Stimulated activated CD4-positive, alpha-beta T cell treated with anti-CD3 and anti-CD28 coated beads, Interleukin-2, amount 100 ng/mL, for 4 hours (primary cell): ENCODE results near the gene NR6A1.

ENCODE experiments used
- DNase-seq: peaks from one replicate; pipeline ENCODE4 v3.0.0-alpha.2; 2020; ENCODE audit warnings: low read depth

The NR6A1 gene

GRCh38 chr9:124658165-124659017 is 112.7 kb downstream of the NR6A1 start:
- DNase-seq = no peak

- DNase-seq = no peak
Observed at GRCh38 chr9:124657516-124657915, 113.6 kb downstream of the NR6A1 start.

- DNase-seq = no peak
Observed at GRCh38 chr9:124654431-124654830, 116.7 kb downstream of the NR6A1 start.

- DNase-seq = no peak
Observed at GRCh38 chr9:124652615-124653393, 118.3 kb downstream of the NR6A1 start.

GRCh38 chr9:124652203-124652602 is 118.9 kb downstream of the NR6A1 start:
- DNase-seq = no peak

- no peak for DNase-seq
Observed at GRCh38 chr9:124645274-124645673, 125.8 kb downstream of the NR6A1 start.

GRCh38 chr9:124639637-124640036 is 131.5 kb downstream of the NR6A1 start:
- DNase-seq = no peak

- no peak for DNase-seq
Observed at GRCh38 chr9:124635285-124635684, 135.8 kb downstream of the NR6A1 start.

GRCh38 chr9:124632077-124632621 is 139.0 kb downstream of the NR6A1 start:
- no peak for DNase-seq

GRCh38 chr9:124631326-124631725 is 139.8 kb downstream of the NR6A1 start:
- DNase-seq = no peak

- DNase-seq = no peak
Observed at GRCh38 chr9:124629600-124629999, 141.5 kb downstream of the NR6A1 start.

- no peak for DNase-seq
Observed at GRCh38 chr9:124628741-124629140, 142.4 kb downstream of the NR6A1 start.

- DNase-seq = no peak
Observed at GRCh38 chr9:124626276-124626675, 144.8 kb downstream of the NR6A1 start.

- no peak for DNase-seq
Observed at GRCh38 chr9:124625087-124625486, 146.0 kb downstream of the NR6A1 start.

GRCh38 chr9:124624735-124624992 is 146.4 kb downstream of the NR6A1 start:
- no peak for DNase-seq

- no peak for DNase-seq
Observed at GRCh38 chr9:124623966-124624734, 147.0 kb downstream of the NR6A1 start.

- DNase-seq = no peak
Observed at GRCh38 chr9:124622882-124623281, 148.2 kb downstream of the NR6A1 start.

GRCh38 chr9:124621371-124622328 is 149.5 kb downstream of the NR6A1 start:
- no peak for DNase-seq

- no peak for DNase-seq
Observed at GRCh38 chr9:124618476-124618875, 152.6 kb downstream of the NR6A1 start.

- DNase-seq = peak; percentile 48
Observed at GRCh38 chr9:124617477-124618141, 153.5 kb downstream of the NR6A1 start.

- no peak for DNase-seq
Observed at GRCh38 chr9:124616961-124617360, 154.2 kb downstream of the NR6A1 start.
